ENCODE data around the gene PZP. TPM values are rescaled to one million over a fixed set of nuclear protein-coding genes. Genes with fewer than 3 reads are reported as not detected.

Gene PZP
- total RNA-seq, 8 experiments from 2014 or later: 0.08 to 1.6 (median 0.43) TPM; not detected in 1

DNA sequence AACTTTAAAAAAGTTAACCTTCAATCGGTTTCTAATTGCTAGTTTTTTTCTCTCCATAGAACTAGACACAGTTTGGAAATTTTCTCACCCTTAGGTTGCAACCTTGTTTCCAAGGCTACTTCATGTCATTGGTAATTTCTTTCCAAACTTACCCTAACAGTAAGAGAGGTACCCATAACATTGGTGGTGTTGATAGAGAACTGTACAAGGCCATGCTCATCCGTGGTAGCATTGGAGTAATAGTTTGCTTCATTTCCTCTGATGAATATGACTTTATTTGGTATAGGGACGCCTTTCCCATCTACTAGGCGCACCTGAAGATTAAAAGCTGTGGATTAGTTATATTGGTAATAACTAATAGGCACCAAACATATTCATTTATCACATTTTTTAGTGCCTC is 104.1 kb downstream of the PZP start:
- Histone ChIP-seq H3K27ac (no peak overlapping the region), H3K4me3 (no peak overlapping the region), H3K4me1 (replicated peaks in 1 of 2) (no peaks in the 10 kb centered on the region)
- in situ Hi-C loops (cut with MboI; ENCODE audit: low pct_unique_long_range_greater_than_20kb in 2 of 9, low sequenced_read_pairs in 9 of 9, unreplicated experiment in 9 of 9): no loop called here
- ATAC-seq (replicated peaks in 6 of 8): no peak
- 7 to 69% (median 48%) methylated on average over 1 to 4 of the region's 4 CpGs for WGBS, 10 experiments

DNA sequence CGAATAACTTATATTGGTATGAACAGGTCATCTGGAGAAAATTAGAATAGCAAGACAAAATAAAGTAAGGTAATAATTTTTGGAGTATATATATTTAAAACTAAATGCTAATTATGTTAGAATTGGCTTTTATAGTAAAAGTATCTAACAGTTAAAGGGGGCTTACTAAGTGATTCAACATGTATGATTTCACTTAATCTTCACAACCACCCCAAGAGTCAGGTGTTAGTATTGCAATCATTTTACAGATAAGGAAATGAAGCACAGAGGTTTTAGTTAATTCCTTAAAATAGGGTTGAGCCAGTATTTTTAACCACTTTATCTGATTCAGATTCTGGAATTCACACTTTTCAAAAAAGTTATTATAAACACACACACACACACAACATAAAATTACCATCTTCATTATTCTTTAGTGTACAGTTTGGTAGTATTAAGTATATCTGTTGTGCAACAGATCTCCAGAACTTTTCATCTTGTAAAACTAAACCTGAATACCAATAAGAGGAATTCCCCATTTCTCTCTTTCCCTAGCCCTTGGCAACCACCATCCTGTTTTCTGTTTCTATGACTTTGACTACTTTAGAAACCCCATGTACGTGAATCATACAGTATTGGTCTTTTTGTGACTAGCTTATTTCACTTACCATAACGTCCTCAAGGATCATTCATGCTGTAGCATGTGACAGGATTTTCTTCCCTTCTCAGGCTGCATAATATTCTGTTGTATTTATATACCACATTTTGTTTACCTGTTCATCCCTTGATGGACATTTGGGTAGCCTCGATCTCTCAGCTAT is 104.9 kb downstream of the PZP start:
- ATAC-seq (replicated peaks in 6 of 8): no peak
- Histone ChIP-seq H3K4me3 (no peak overlapping the region), H3K27ac (no peak overlapping the region), H3K4me1 (replicated peaks in 1 of 2) (no peaks in the 10 kb centered on the region)
- 41 to 100% (median 86%) methylated on average over 2 to 4 of the region's 4 CpGs; no CpG with 5 or more reads in 1 of the 10 experiments for WGBS, 10 experiments
- in situ Hi-C loops (cut with MboI; ENCODE audit: low pct_unique_long_range_greater_than_20kb in 2 of 9, low sequenced_read_pairs in 9 of 9, unreplicated experiment in 9 of 9): no loop called here

DNA sequence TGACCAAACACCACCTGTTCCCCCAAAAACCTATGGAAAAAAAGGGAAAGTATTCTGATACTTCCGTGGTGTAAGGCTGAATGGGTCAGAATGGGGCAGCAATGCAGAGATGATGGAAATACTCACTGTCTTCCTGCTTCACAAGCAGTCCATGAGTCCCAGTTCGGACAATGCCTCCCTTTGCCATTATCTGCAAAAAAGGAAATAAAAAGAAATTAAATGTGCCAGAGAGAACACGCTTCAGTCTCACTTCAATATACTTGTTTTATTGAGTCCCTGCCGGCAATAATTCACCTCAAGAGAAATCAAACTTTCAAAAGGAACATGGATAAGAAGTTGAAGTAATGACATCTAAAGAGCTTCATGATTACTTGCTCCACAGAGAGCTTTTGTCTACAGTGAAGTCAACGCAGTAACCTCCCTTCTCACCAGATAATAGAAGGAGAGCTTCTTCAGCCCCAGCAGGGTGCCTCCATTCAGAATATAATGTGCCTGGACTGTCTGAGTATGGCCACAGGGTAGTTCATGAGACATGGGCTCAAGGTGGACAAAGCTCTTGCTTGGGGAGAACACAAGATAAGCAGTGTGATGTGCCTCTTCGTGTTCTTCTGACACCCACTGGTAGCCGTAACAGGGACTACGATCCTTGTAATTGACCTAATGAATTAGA is 107.0 kb downstream of the PZP start:
- H3K27ac ChIP-seq: no peak overlapping the region
- in situ Hi-C loops (cut with MboI; ENCODE audit: low pct_unique_long_range_greater_than_20kb in 2 of 9, low sequenced_read_pairs in 9 of 9, unreplicated experiment in 9 of 9): no loop called here
- H3K4me3 ChIP-seq: no peak overlapping the region
- no peaks in the 10 kb centered on the region for H3K4me1 ChIP-seq (replicated peaks in 1 of 2)
- no peak for ATAC-seq (replicated peaks in 6 of 8)
- 0 to 83% (median 59%) methylated on average over 1 to 7 of the region's 8 CpGs; no CpG with 5 or more reads in 1 of the 10 experiments for WGBS, 10 experiments

DNA sequence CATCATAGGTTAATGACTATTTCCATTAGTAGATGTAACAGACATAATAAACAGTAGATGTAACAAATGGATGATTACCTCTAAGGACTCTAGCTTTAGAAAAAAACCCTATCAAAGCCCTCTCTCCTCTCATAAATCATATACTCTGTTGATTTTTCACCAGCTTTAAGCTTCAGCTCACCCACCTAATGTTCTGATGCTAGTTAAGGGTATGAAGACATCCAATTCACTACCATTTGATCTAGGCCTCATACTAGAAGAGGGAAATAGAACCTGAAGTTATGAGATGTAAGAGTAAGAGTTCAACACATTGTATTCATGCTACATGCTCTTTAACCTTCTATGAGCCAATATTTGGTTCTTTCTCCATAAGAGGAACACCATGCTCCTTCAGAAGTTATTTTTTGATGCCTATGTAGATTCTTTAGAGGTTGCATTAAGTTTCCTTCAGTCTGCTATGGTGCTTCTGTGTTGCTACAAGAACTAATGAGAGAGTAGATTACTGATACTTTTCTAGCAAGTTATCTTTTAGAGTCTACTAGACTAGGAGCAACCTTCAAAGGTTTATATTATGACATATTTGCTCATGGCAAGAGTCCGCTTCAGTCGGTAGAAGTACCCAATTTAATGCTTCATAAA is 108.5 kb downstream of the PZP start:
- in situ Hi-C loops (cut with MboI; ENCODE audit: low pct_unique_long_range_greater_than_20kb in 2 of 9, low sequenced_read_pairs in 9 of 9, unreplicated experiment in 9 of 9): no loop called here
- ATAC-seq (replicated peaks in 6 of 8): no peak
- WGBS, 10 experiments: 83 to 100% (median 100%) methylated on average over 1 to 2 of the region's 2 CpGs; no CpG with 5 or more reads in 1 of the 10 experiments
- H3K4me1 ChIP-seq (replicated peaks in 1 of 2): no peaks in the 10 kb centered on the region
- H3K27ac ChIP-seq: no peak overlapping the region
- no peak overlapping the region for H3K4me3 ChIP-seq

Other genes starting within 250 kb of the PZP start
- 1 to 10 TPM; 3.0 to 7.5 (median 4.7) TPM for gene KLRG1, start 218.8 kb downstream of the PZP start, total RNA-seq
- 100 to 1,000 TPM in 1 of 8 experiments, 1 to 10 TPM in 3, under 1 TPM in 3, not detected in 1; 0.38 to 223 (median 1.0) TPM for gene A2M, start 92.5 kb downstream of the PZP start, total RNA-seq

Data from motor neuron (in vitro differentiated cells).